ENCODE data around the gene YIF1A. TPM values are rescaled to one million over a fixed set of nuclear protein-coding genes. Genes with fewer than 3 reads are reported as not detected.
A peak's percentile ranks its signal among the peaks of the same experiment; 100 is the strongest.

The YIF1A gene
- total and polyA plus RNA-seq, 7 experiments from 2014 or later = 25.0 to 66.2 (median 34.1) TPM

DNA sequence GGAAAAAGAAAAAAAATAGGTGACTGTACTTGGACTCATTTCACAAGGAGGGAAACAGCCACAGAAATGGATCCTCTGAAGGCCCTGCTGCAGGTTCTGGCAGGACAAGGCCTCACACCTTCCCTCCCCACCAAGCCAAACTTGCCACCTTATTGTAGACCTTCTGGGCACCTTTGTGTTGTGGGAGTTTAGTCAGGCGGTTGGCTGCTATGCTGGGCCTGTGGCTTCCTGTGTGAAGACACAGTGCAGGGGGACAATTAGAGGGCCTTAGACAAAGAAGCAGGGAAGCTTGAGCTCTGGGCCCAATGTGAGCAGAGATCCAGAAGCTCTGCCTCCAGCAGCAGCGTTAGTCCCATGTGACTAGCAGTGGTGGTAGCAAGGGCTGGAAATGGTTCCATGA is 16.3 kb downstream of the YIF1A start:
- H3K36me3 ChIP-seq (ENCODE audit: control insufficient read depth in 2 of 3, insufficient read depth in 3 of 3, low read length in 3 of 3) = peaks cover 10 to 56% (median 14%) of the 10 kb centered on the region in 3 experiments
- H3K27me3 Mint-ChIP-seq = peaks cover 0 to 3% (median 0%) of the 10 kb centered on the region in 5 donors
- H3K27ac Mint-ChIP-seq = peak overlapping the region in 4 of 9 donors; percentile 8 to 53 (median 38)
- peaks cover 24 to 52% (median 36%) of the 10 kb centered on the region in 7 donors for H3K4me1 Mint-ChIP-seq
- peak overlapping the region in 1 of 10 donors; percentile 44 for H3K4me3 Mint-ChIP-seq
- ChIA-PET POLR2A (interaction anchor here (0.8 to 6.3 kb wide), 2 partner anchors 7 to 16 kb away, joined by 3 to 56 read pairs; partner anchors contain the start of genes CNIH2 and YIF1A), CTCF (interaction anchor here (0.7 to 1.9 kb wide), 3 partner anchors 8 to 39 kb away, joined by 3 to 5 read pairs (median 4); no protein-coding TSS in a partner anchor)
- no peak overlapping the region for H3K27ac ChIP-seq (ENCODE audit: low read depth, low read length)
- H3K4me1 ChIP-seq (ENCODE audit: control insufficient read depth in 2 of 2, insufficient read depth in 2 of 2, low read length in 2 of 2) = peaks cover 19 to 46% of the 10 kb centered on the region in 2 donors
- intact Hi-C loops (cut with micrococcal nuclease) = no loop called here
- H3K9me3 Mint-ChIP-seq = peaks cover 0 to 5% (median 0%) of the 10 kb centered on the region in 11 donors
- H3K9me3 ChIP-seq (ENCODE audit: control insufficient read depth in 2 of 3, low read length in 3 of 3) = no peaks in the 10 kb centered on the region
- DNase-seq = no peak
- no peak for ATAC-seq
- no peaks in the 10 kb centered on the region for H3K27me3 ChIP-seq (ENCODE audit: control insufficient read depth in 2 of 2, insufficient read depth in 2 of 2, low read length in 2 of 2)
- H3K36me3 Mint-ChIP-seq = peaks cover 8 to 23% (median 11%) of the 10 kb centered on the region in 5 donors
- H3K4me3 ChIP-seq (ENCODE audit: low read length) = peak overlapping the region; percentile 27

GRCh38 chr11:66271816-66272215 is 17.1 kb downstream of the YIF1A start:
- H3K4me1 Mint-ChIP-seq = peaks cover 27 to 50% (median 38%) of the 10 kb centered on the region in 7 donors
- H3K36me3 ChIP-seq (ENCODE audit: control insufficient read depth in 2 of 3, insufficient read depth in 3 of 3, low read length in 3 of 3) = peaks cover 10 to 56% (median 14%) of the 10 kb centered on the region in 3 experiments
- peak overlapping the region in 2 of 10 donors; percentile 35 to 75 for H3K4me3 Mint-ChIP-seq
- intact Hi-C loops (cut with micrococcal nuclease) = no loop called here
- no peak overlapping the region for H3K4me3 ChIP-seq (ENCODE audit: low read length)
- peaks cover 8 to 21% (median 11%) of the 10 kb centered on the region in 5 donors for H3K36me3 Mint-ChIP-seq
- no peaks in the 10 kb centered on the region for H3K27me3 ChIP-seq (ENCODE audit: control insufficient read depth in 2 of 2, insufficient read depth in 2 of 2, low read length in 2 of 2)
- peaks cover 0 to 5% (median 0%) of the 10 kb centered on the region in 11 donors for H3K9me3 Mint-ChIP-seq
- no peak for ATAC-seq
- peaks cover 16 to 46% of the 10 kb centered on the region in 2 donors for H3K4me1 ChIP-seq (ENCODE audit: control insufficient read depth in 2 of 2, insufficient read depth in 2 of 2, low read length in 2 of 2)
- peaks cover 0 to 3% (median 0%) of the 10 kb centered on the region in 5 donors for H3K27me3 Mint-ChIP-seq
- H3K27ac Mint-ChIP-seq = peak overlapping the region in 3 of 9 donors; percentile 65 to 80 (median 72)
- ChIA-PET CTCF (interaction anchor here (0.7 to 1.9 kb wide), 5 partner anchors 9 to 376 kb away, joined by 3 to 5 read pairs (median 4); no protein-coding TSS in a partner anchor), POLR2A (interaction anchor here (0.8 to 6.3 kb wide), 2 partner anchors 8 to 17 kb away, joined by 3 to 56 read pairs; partner anchors contain the start of genes CNIH2 and YIF1A)
- no peaks in the 10 kb centered on the region for H3K9me3 ChIP-seq (ENCODE audit: control insufficient read depth in 2 of 3, low read length in 3 of 3)
- no peak overlapping the region for H3K27ac ChIP-seq (ENCODE audit: low read depth, low read length)
- DNase-seq = no peak

DNA sequence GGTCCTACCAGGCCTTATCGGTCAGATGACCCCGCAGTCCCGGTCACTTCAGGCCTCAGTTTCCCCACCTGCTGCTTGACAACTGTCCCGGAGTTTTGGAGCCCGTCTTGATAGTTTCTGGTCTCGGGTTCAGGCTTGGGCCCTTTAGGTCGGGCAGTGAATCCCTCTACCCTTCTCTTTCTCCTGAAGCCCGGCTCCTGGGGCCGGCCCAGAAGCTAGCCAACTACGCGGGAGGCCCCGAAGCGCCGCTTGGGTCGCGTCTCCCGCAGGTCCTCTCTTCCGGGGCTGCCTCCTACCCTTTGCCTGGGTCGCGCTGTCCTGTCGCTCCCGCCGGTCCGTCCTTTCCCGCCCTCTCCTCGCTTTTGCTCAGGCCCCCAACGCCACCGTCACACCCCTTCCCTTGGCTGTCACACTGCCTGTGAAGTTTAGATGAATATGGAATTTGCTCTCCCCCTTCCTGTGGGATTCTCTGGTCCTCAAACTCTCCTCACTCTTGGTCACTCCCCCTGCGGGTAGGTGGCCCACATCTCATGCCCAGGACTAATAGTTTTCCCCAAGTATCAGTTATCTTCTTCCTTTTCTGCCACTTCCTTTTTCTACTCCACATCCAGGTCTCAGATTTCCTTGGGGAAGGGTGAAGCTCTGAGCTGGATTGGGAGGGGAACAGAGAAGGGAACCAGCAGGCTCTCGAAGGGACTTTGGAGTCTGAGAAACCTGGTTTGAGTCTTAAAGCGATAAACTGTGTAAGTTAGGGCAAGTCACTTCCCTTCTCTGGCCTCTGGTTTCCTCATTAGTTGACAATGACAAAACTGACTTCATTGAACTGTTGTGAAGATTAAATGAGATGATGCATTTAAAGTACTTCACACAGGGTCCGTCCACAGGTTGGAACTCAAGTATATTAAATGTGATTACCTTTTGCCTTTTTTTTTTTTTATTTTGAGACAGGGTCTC is 19.7 kb downstream of the YIF1A start:
- Histone ChIP-seq H3K4me3 (ENCODE audit: low read length) (peak overlapping the region; percentile 91), H3K27ac (ENCODE audit: low read depth, low read length) (peak overlapping the region; percentile 90), H3K27me3 (ENCODE audit: control insufficient read depth in 2 of 2, insufficient read depth in 2 of 2, low read length in 2 of 2) (no peaks in the 10 kb centered on the region), H3K9me3 (ENCODE audit: control insufficient read depth in 2 of 3, low read length in 3 of 3) (no peaks in the 10 kb centered on the region), H3K4me1 (ENCODE audit: control insufficient read depth in 2 of 2, insufficient read depth in 2 of 2, low read length in 2 of 2) (peaks cover 16 to 44% of the 10 kb centered on the region in 2 donors), H3K36me3 (ENCODE audit: control insufficient read depth in 2 of 3, insufficient read depth in 3 of 3, low read length in 3 of 3) (peaks cover 10 to 50% (median 14%) of the 10 kb centered on the region in 3 experiments)
- Mint-ChIP-seq H3K36me3 (peaks cover 7 to 24% (median 10%) of the 10 kb centered on the region in 5 donors), H3K27me3 (peaks cover 0 to 3% (median 0%) of the 10 kb centered on the region in 5 donors), H3K4me1 (peaks cover 28 to 50% (median 36%) of the 10 kb centered on the region in 7 donors), H3K27ac (peak overlapping the region; percentile 87 to 99 (median 97)), H3K4me3 (peak overlapping the region; percentile 88 to 100 (median 95)), H3K9me3 (peaks cover 0 to 5% (median 0%) of the 10 kb centered on the region in 11 donors)
- no peak for ATAC-seq
- peak in 1 of 9 donors; percentile 23 for DNase-seq
- intact Hi-C loops (cut with micrococcal nuclease) = loop anchor here (1.0 to 10.0 kb wide), 19 partner anchors 8 to 1347 kb away; partner anchors contain the start of genes BRMS1 (in 2 of the 2), YIF1A (in 2 of the 2), B4GAT1 (in 1 of the 2) and BANF1 (in 1 of the 2)
- POLR2A ChIA-PET = interaction anchor here (1.4 to 6.3 kb wide), 4 partner anchors 11 to 1134 kb away, joined by 3 to 56 read pairs (median 16); partner anchors contain the start of genes CNIH2 and YIF1A
- CTCF ChIA-PET = interaction anchor here (0.5 to 1.4 kb wide), 5 partner anchors 12 to 956 kb away, joined by 3 to 4 read pairs (median 3); no protein-coding TSS in a partner anchor

DNA sequence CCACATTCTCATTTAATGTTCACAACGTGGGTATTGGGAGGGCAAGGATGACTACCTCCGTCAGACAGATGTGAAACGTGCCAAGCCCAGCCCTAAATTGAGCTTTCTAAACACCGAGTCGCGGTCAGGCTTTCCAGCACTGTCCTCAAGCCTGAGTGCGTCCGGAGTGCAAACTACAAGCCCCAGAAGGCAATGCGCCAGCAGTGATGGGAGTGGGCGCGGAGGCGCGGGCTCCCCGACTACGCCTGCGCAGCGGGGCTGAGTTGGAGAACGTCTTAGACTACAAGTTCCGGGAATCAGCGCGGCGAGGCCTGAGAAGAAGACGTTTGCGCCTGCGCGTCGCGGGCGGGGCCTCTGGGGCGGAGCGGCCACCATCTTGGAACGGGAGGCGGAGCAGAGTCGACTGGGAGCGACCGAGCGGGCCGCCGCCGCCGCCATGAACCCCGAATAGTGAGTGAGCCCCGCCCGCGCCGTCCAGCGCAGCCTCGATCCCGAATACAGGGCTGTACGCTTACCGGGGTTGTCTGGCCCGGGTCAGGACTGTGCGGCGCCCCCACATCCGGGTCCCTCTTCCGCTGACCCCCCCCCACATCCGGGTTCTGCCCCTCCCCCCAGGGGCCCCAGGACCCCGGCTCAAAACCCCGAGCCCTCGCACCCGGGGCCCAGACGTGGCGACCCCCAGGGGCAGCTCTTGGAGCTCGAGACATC is 20.5 kb downstream of the YIF1A start, which contains the start of gene RAB1B:
Gene RAB1B (plus strand): TSS at position 396 of the 708 bp plus-strand sequence. CDS start 41 bp downstream, at position 437.
- H3K4me1 Mint-ChIP-seq = peaks cover 25 to 47% (median 33%) of the 10 kb centered on the region in 7 donors
- H3K27ac ChIP-seq (ENCODE audit: low read depth, low read length) = peak within 1 kb of the TSS; percentile 90
- H3K27me3 Mint-ChIP-seq = peaks cover 0 to 3% (median 0%) of the 10 kb centered on the region in 5 donors
- no peaks in the 10 kb centered on the region for H3K9me3 ChIP-seq (ENCODE audit: control insufficient read depth in 2 of 3, low read length in 3 of 3)
- peaks cover 0 to 5% (median 0%) of the 10 kb centered on the region in 11 donors for H3K9me3 Mint-ChIP-seq
- intact Hi-C loops (cut with micrococcal nuclease) = loop anchor here (1.0 to 10.0 kb wide), 18 partner anchors 10 to 1346 kb away; partner anchors contain the start of genes BRMS1 (in 2 of the 2), YIF1A (in 2 of the 2), B4GAT1 (in 1 of the 2) and BANF1 (in 1 of the 2)
- ChIA-PET CTCF (interaction anchor here (0.5 to 1.5 kb wide), 7 partner anchors 8 to 956 kb away, joined by 3 to 6 read pairs (median 3); no protein-coding TSS in a partner anchor), POLR2A (interaction anchor here (0.7 to 6.3 kb wide), 11 partner anchors 12 to 1133 kb away, joined by 3 to 56 read pairs (median 3); partner anchors contain the start of genes CNIH2, PCNX3, YIF1A and ZNRD2)
- peaks cover 9 to 50% (median 14%) of the 10 kb centered on the region in 3 experiments for H3K36me3 ChIP-seq (ENCODE audit: control insufficient read depth in 2 of 3, insufficient read depth in 3 of 3, low read length in 3 of 3)
- peak within 1 kb of the TSS; percentile 95 to 99 (median 97) for H3K27ac Mint-ChIP-seq
- H3K4me1 ChIP-seq (ENCODE audit: control insufficient read depth in 2 of 2, insufficient read depth in 2 of 2, low read length in 2 of 2) = peaks cover 16 to 38% of the 10 kb centered on the region in 2 donors
- peak within 1 kb of the TSS; percentile 88 to 100 (median 95) for H3K4me3 Mint-ChIP-seq
- H3K27me3 ChIP-seq (ENCODE audit: control insufficient read depth in 2 of 2, insufficient read depth in 2 of 2, low read length in 2 of 2) = no peaks in the 10 kb centered on the region
- DNase-seq (peak; percentile 99 to 100 (median 99)), ATAC-seq (peak; percentile 89)
- H3K36me3 Mint-ChIP-seq = peaks cover 1 to 18% (median 6%) of the 10 kb centered on the region in 5 donors
- peak within 1 kb of the TSS; percentile 91 for H3K4me3 ChIP-seq (ENCODE audit: low read length)

DNA sequence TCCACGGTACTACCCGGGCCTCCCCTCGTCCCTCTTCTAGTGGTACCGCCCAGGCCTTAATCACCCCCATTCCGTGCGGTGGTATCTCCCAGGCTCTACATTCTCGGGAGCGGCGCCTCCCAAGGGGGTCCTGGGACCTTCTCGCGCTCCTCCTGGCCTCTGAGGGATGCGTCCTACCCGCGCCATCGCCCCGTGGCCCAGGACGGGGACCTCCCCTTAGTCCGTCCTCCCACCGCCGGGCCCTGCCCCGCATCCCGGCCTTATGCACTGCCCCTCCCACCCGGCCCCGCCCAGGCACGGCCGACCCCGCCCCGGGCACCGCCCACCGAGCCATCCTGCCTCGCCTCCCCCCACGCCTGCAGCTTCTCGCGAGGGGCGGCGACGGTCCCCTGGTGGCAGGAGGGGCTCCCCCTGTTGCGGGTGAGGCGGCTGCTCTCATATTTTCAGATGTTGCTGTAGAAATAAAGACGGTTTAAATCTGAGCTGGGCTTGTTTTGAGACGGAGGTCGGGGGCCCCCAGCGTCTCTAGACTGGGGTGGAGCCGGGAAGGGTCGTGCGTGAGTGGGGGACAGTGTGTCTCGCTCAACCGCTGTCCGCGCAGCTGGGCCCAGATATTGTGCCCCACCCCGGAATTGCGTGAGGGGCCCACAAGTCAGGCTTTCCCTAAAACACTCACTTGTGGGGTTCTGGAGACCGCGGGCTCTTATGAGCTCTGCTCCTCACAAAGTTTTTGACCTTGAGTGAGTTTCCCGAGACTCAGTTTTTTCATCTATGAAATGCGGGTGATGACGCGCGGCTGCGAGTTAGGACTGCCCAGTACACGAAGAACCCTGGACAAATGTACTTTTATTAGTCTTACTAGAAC is 21.3 kb downstream of the YIF1A start:
- ChIA-PET CTCF (interaction anchor here (0.8 to 1.5 kb wide), 6 partner anchors 7 to 46 kb away, joined by 3 to 6 read pairs (median 3); no protein-coding TSS in a partner anchor), POLR2A (interaction anchor here (0.6 to 6.3 kb wide), 14 partner anchors 12 to 1489 kb away, joined by 3 to 56 read pairs (median 3); partner anchors contain the start of genes CNIH2, PCNX3, SF1 and YIF1A)
- ATAC-seq (peak; percentile 77), DNase-seq (peak; percentile 75 to 91 (median 82))
- H3K9me3 Mint-ChIP-seq = peaks cover 0 to 5% (median 0%) of the 10 kb centered on the region in 11 donors
- peak overlapping the region; percentile 95 to 99 (median 97) for H3K27ac Mint-ChIP-seq
- Histone ChIP-seq H3K9me3 (ENCODE audit: control insufficient read depth in 2 of 3, low read length in 3 of 3) (no peaks in the 10 kb centered on the region), H3K36me3 (ENCODE audit: control insufficient read depth in 2 of 3, insufficient read depth in 3 of 3, low read length in 3 of 3) (peaks cover 4 to 50% (median 9%) of the 10 kb centered on the region in 3 experiments), H3K4me1 (ENCODE audit: control insufficient read depth in 2 of 2, insufficient read depth in 2 of 2, low read length in 2 of 2) (peaks cover 16 to 30% of the 10 kb centered on the region in 2 donors), H3K4me3 (ENCODE audit: low read length) (peak overlapping the region; percentile 91), H3K27ac (ENCODE audit: low read depth, low read length) (peak overlapping the region; percentile 90), H3K27me3 (ENCODE audit: control insufficient read depth in 2 of 2, insufficient read depth in 2 of 2, low read length in 2 of 2) (no peaks in the 10 kb centered on the region)
- H3K4me1 Mint-ChIP-seq = peaks cover 23 to 42% (median 32%) of the 10 kb centered on the region in 7 donors
- H3K4me3 Mint-ChIP-seq = peak overlapping the region; percentile 88 to 100 (median 95)
- intact Hi-C loops (cut with micrococcal nuclease) = loop anchor here (1.0 to 10.0 kb wide), 18 partner anchors 11 to 1345 kb away; partner anchors contain the start of genes BRMS1 (in 2 of the 2), YIF1A (in 2 of the 2), B4GAT1 (in 1 of the 2) and BANF1 (in 1 of the 2)
- peaks cover 0 to 16% (median 3%) of the 10 kb centered on the region in 5 donors for H3K36me3 Mint-ChIP-seq
- H3K27me3 Mint-ChIP-seq = peaks cover 0 to 3% (median 0%) of the 10 kb centered on the region in 5 donors

Data from naive thymus-derived CD4-positive, alpha-beta T cell (primary cell).